Activated gamma-delta T cell treated with anti-CD3 and anti-CD28 coated beads, Interleukin-2, amount 50 U/mL, for 16 hours (primary cell): Measurements from ENCODE around the gene KCNH2.

Experiments used
- DNase-seq: peaks from one replicate; pipeline ENCODE4 v3.0.0-alpha.2; 2020; ENCODE audit warnings: low read depth

Gene KCNH2

DNA sequence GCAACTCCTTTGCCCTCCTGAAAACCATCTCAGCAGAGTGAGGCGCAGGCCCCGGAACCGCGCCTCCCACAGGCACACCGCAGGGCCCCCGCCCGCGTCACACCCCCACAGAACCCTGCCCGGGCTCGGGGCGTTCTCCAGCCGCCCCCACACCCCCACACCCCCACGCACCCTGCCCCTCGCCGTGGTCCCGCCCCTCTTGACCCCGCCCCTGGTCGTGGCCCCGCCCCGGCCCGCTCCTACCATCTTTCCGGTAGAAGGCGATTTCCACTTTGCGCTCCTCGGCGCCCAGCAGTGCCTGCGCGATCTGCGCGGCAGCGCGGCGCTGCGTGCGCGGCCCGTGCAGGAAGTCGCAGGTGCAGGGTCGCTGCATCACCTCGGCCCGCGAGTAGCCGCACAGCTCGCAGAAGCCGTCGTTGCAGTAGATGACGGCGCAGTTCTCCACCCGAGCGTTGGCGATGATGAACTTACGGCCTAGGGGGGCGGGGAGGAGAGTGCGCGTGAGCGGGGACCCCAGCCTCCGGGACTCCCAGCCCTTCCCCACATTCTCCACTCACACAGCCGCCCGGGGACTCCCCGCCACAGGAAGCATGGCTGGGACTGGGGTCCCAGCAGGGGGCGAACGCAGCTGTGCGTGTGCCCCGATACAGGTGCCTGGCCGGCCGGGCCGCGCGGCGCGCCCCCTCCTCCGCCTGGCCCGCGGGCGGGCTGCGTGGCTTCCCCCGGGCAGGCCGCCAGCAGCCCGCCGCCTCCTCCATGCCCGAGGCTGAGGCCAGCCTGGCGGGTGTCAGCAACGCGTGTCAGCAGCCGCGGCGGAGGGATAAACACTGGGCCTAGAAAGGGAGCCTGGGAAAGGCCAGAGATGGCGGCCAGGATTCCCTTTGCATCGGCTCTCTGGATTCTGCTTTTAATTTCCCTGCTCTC is 3.4 kb downstream of the KCNH2 start:
- DNase-seq = peak; percentile 66

DNA sequence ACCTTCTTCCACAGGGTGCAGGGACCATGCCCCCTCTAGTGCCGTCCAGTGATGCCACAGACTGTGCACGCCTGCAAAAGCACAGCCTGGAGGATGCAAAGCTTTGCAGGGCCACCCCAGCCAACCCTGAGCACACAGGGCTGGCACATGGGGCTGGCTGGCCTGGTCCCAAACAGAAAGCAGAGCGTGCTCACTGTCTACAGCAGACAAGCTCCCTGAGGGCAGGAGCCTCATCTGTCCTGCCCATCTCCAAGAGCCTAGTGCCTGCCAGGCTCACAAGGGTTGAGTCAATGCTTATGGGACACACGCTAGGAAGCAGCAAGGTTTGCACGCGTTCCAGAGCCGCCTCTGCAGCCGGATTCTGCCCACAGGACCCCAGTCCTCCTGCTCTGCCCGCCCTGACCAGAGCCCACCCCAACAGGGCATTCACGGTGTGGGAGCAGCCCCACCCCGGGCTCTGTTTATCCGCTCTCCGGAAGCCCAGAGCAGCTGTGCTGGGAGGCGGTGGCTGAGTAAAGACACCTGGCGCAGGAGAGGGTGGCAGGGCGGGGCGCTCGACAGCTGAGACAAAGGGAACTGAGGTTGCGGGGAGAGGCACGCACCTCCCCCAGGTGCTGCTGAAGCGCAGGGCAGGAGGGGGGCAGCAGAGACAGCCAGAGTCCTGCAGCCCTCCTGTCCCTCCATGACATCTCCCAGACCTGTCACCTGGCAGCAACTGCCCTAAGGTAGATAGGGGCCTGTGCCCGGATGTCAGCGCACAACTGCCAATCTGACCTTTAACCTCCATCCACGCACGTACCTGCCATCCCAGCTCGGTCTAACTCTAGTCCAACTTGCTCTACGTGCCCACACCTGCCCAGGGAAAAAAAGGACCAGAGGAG is 4.3 kb downstream of the KCNH2 start:
- no peak for DNase-seq

DNA sequence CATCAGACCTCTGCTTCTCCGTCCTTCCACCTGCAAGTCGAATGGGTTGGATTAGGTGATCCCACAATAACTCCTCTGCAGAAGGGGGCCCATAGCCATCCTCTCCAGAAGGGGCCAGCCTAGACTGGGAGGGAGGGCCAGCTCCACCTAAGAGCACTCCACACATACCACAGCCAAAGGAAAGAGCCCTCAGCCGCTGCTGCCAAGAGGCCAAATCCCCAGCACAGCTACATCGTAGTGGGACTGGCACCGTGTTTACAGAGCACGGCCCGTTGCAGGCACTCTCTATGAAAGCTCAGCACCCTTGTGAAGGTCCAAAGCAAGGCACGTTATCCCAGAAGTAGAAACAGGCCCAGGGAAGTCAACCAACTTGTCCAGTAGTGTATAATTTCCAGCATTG is 5.4 kb downstream of the KCNH2 start:
- no peak for DNase-seq

DNA sequence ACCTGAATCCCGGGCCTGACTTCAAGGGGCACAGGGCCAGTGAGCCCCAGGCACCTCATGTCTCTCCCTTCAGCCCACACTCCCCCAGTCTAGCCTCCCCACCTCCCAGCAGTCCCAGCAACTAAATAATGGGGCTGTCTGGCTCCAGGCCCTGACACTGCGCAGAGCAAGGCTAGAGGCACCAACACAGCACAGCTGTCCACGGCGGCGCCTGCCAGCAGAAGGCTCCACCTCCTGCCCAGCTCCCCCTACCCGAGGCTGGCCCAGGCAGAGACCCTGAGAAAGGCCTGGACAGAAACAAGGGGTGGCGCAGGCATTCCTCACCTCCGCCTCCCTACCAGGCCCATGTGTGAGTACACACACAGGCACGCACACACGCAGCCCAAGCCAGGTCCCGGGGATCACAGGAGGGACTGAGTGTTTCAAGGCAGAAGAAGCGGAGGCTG is 6.1 kb downstream of the KCNH2 start:
- no peak for DNase-seq

DNA sequence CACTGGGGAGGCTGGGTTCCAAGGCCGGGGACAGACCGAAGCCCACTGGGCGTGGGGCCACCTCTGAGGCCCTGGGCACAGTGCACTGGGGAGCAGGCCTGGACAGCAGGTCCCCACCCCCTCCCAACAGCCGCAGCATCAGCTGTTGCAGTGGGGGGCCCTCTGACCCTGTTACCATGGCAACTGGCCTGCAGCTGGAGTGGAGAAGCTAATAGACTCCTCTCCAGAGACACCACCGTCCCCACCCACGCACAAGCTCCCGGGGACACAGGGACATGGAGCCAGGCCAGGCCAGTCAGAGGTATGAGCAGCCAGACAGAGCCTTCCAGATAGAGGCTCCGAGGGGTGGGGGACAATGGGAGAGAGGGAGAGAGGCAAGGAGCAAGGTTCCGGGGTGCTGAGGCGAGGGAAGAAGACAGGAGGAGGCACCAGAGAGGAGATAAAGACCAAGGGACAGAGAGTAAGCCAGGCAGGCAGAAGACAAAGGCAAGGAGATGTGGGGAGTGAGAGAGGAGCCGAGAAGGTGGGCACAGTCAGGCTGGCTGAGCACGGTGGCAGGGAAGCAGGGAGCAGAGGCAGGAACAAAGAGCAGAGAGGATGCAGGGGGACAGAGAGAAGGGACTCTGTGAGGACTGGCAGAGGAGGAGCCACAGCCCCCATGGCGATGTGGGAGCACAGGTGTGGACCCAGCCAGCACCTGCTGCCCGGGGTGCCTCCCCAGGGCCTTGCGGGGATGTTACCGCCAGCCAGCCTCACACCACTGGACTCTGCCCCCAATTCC is 6.7 kb downstream of the KCNH2 start:
- no peak for DNase-seq

DNA sequence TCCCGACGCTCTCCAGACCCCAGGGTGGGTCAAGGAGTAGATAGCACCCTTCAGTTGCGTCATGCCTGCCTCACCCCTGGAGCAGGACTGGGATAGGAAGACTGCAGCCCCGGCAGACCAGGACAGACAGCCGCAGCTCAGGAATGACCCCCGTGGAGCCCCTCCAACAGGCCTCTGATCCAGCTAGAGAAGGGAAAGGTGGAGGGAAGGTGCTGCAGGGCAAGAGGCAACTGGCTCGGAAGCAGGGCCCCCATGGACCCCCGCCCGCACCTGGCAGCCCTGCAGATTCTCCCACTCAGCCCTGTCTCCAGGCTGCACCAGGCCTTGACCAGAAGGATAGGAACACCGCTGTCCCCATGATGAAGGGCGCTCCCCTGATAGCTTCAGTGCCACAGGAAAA is 7.7 kb downstream of the KCNH2 start:
- no peak for DNase-seq

DNA sequence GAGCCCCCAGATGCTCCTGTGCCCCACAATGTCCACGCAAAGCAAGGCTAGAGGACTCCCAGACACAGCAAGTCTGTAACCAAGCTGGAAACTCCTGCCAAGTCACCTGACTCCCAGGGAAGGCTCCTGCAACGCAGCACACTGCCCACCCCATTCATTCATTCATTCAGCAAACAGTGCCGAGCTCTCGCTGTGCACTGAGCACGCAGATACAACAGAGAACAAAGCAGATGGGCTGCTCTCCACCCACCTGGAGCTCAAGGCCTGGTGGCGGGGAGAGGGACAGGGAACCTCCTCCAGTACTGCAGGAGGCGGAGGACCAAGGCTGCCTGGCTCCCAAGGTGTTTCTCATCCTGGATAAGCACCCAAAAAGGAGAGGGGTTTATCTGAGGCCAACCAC is 8.6 kb downstream of the KCNH2 start:
- no peak for DNase-seq

DNA sequence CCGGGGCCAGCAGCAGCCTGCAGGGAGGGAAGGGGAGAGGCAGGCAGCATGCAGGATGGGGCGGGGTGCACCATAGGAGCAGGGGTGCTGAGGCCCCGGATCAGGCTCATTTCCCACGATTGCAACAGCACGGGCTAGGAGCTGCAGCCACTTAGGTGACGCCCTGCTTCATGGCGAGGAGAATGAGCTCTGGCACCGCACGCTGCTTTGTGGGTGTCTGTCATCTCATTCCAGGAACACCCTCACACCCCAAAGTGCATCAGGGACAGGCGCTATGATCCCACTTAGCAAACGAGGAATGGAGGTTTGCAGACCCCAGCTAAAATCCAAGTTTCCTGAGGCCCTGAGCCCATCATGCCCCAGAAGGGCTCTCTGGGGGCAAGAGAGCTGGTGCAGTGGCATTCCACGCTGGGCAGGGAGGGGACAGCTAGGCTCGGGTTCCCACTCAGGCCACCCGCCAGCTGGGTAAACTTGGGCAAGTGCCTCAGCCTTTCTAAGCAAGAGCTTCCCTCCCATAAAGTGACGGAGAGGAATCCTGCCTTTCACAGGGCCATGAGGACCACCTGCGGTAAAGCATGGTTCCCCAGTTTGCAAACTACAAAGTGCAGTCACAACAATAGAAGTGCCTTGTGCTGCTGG is 9.3 kb downstream of the KCNH2 start:
- no peak for DNase-seq

DNA sequence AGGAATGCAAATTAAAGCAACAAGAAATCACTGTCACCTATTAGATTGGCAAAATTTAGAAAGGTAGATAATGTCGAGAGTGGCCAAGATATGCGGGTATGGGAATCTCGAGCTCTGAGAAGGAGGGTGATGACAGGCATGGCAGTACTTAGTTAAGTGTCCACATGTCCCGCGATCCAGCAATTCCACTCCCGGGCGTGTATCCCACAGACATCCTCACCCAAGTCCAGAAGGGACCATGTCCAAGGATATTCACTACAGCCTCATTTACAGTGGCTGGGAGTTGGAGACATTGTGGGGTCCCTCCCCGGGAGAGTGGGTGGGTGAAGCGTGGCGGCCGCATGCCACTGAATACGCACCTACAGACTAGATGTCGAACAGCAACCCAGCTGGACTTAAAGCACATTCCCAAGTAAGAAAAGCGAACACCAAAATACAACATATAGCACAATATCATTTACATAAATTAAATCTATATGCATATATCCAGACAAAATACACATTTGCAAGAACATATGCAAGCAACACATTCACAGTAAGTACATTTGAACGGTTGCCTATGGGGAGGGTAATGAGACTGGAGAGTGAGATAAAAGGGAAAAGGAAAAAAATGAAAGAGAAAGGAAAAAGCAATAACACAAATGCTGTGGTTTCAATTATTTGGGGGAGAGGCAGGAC is 9.9 kb downstream of the KCNH2 start:
- DNase-seq = no peak

DNA sequence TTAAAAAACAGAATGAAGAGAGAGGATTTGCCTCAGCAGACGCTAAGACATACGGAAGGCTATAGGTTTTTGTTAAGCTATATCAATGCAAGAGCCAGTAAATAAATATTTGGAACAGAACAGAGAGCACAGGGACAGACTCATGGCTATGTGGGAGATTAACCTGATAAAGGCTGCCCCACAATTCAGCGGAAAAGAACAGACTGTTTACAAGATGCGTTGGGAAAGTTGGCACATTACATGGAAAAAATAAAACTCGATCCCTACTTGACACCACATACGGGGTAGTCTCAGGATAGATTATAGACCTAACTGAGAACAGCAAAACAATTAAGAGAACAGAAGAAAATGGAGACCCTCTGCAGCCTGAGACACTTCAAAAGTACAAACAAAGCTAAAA is 10.8 kb downstream of the KCNH2 start:
- DNase-seq = no peak

DNA sequence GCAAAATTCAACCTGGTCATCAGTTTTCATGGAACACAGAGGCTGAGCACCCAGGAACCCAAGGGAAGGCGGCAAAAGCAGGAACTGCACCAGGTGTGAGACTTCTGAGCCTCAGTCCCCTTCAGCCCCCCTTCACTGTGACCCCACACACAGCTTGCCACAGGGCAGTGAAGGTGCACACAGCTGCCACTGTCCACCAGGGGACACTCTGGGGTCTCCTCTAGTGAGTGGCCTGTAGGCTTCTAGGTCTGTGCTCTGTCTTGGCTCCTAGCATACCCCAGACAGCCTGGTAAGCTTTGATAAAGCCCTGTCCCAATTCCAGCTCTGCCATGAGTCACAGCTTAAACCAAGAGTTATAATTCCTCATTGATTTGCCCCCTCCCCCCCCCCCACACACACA is 12.1 kb downstream of the KCNH2 start:
- no peak for DNase-seq

DNA sequence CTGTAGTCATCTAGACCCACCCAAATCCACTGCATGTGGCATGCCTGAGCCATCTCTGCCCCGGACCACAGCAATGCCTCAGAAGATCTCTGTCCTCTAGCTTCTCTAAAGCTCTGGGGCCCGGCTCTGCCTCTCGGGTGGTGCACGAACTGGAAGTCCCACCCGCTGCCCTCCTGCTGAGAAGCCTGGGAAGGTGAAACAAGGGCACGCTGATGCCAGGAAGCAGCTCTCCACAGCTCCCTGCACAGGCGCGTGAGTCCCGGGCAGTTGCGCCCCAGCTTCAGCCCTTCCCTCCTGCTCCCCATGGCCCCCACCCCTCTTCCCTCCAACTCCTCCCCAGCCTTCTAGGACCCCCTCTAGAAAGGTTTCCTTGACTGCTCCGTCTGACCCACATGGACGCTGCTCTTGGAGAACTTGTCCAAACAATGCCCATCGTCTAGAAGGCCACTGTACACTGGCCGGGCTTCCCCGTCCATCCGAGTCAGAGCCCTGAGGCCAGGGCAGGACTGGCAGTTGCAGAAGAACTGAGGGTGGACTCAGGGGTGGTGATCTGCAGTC is 12.8 kb downstream of the KCNH2 start:
- DNase-seq = no peak

DNA sequence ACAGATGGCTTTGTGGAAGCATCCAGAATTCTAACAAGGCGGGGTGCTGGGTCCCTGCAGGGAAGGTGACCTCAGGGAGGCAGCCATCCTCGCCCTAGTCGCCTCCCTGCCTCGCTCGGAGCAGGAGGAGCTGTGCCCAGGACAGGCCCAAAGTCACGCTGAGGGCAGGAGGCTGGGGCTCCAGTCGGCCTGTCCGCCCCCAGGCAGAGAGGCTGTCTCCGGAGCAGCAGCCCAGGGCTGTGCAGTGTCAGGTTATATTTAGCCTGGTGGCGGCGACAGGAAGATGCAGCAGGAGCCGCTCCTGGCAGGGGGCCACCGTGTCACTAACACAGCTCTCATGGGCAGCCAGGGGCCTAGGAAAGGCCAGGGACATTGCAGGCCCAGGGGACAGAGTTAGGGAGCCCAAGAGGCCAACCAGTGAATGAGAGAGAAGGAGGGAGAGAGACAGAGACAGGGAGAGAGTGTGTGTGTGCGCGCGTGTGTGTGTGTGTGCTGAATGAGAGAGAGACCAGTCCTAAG is 13.5 kb downstream of the KCNH2 start:
- DNase-seq = no peak

DNA sequence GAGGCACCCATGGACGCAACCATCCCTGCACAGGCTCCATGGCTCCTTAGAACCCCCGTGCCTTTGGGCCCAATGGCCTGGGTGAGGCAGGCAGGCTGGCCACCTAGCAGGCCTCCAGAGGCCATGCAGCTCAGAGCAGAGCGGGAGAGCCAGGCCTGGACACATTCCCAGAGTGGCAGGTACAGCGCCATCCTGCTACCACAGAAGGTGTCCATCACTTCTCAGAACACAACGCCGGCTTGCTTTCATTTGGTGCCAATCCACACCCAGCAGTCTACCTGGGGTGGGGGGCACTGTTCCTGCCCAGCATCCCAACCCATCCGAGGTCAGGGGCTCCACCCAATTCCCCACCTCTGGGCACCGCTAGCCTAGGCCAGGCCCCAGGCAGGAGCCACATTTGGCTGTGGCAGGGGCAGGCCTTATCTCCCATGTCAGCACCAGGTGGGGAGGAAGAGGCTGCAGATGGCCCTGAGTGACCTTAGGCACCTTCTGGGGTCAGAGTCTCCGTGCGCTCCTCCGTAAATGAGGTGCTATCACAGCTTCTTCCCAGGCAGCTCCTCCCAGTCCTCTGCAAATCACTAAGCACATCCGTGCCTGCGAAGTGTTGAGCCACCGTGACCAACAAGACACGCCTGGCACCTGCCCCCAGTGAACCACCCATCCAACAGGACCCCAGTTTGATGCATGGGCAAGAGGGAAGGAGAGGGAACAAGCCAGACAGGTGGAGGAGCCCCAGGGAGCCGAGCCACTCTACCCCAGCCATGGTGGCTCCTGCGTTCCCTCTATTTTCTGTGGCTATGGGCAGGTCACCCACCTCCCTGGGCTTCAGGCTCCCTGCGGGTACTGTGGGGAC is 14.2 kb downstream of the KCNH2 start:
- no peak for DNase-seq

DNA sequence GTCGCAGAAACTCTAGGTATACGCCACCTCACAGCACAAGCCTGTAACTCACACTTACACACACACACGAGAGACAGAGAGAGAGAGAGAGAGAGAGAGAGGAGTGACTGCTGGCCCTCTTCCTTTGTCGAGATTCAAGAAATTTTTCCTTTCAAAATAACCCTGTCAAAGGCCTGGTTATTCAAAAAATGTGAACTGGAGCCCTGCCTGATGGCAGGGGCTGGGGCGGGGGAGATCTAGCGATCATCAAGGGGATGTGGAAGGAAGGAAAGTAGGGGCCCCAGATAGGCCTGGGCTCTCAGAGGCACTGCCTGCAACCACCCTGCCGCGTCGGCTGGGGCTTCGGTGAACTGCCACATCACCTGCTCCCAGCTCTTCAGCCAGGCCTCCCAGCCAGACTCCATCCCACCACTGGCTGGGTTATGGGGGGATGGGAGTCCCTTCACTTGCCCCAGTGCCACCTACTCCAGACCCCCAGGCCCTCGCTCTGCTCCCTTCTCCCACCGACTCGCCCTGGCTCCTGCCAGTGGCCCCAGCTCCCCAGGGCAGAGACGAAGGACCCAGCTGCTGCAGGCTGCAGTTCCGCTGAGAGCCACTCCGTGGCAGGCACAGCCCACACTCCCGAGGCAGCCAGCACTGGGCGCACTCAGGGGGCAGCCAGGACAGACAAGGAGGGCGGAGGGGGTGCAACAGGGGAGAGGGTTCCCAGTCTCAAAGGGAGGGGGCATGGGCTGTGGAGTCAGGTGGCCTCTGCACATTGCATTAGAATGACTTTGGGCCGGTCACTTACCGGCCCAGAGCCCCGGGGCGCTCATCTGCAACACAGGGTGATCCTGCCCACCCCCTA is 15.3 kb downstream of the KCNH2 start:
- DNase-seq = peak; percentile 30

DNA sequence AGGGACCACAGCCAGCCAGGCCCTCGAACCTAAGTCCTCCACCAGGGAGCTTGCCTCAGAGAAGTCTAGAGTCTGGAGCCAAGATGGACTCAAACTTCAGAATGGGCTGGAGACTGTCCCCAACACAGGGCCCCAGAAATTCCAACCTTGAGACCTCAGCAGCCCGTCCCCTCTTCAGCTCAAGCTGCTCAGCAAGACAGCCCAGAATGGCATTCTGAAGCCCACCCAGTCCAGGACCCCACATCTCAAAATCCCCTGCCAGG is 15.9 kb downstream of the KCNH2 start:
- DNase-seq = no peak

DNA sequence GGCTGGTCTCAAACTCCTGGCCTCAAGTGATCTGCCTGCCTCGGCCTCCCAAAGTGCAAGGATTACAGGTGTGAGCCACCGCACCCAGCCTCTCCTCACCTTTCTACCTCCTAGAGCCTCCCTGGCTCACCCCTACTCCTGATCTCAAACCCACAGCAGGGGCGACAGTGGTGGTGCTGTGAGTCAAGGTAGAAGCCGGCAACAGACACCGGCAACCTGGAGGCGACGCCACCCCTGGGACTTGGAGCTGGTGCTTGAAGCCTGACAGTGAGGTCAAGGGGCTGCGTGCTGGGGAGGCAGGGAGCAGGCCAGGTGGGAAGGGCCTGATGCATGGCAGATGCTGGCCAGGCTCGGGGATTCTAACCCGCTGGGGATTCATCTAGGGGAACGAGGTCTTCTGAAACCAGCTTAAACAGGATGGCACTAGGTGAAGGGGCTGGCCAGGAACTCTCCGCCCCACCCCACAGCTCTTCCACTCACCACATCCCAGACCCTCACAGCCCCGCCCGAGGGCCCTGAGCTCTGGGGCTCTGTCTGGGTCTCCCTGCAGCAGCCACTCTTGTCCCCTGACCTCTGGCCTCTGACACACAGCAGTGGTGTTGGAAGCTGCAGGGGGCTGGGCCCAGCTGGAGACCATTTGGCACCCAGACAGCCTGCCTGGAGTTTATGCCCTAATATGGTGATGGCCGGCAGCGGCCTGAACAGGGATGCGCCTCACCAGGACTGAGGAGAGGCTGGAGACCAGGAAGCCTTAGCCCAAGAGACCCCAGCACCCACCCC is 16.4 kb downstream of the KCNH2 start:
- DNase-seq = no peak
